ENCODE measurements around the gene NAV2.

NAV2 gene

DNA sequence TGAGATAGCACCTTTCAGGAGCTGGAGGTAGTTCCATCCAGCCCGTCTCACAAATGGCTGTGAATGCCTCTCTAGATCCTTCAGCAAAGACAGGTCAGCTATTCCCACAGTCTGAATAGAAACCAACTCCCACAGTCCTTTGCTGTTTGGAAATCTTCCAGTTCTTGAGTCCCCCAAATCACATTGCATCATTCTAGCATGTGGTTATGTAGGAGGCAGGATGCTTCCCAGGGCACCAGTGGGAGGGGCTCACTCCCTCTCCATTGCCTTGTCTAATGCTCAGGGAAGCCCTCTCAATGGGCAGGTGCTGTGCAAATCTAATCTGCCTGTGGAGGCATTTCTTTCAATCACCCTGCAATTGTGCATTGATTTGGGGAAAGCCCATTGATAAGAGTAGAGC is 14.6 kb downstream of the NAV2 start:
- CTCF ChIA-PET = interaction anchor here (2.1 to 2.4 kb wide), 2 partner anchors 16 to 163 kb away, joined by 8 to 10 read pairs; no protein-coding TSS in a partner anchor
- no peak for DNase-seq (ENCODE audit: extremely low spot score)
- no peak for TF ChIP-seq CTCF (IDR thresholded peaks at IDR 0.05; ENCODE audit: control extremely low read depth, extremely low read depth, low read depth, missing control alignments)
- POLR2A ChIA-PET = no interaction called here

GRCh38 chr11:19728436-19728835 is 15.8 kb downstream of the NAV2 start:
- DNase-seq (ENCODE audit: extremely low spot score) = no peak
- POLR2A ChIA-PET = no interaction called here
- no peak for TF ChIP-seq CTCF (IDR thresholded peaks at IDR 0.05; ENCODE audit: control extremely low read depth, extremely low read depth, low read depth, missing control alignments)
- CTCF ChIA-PET = interaction anchor here (1.5 to 2.5 kb wide), 4 partner anchors 9 to 165 kb away, joined by 4 to 10 read pairs (median 7); no protein-coding TSS in a partner anchor

- POLR2A ChIA-PET = no interaction called here
- TF ChIP-seq CTCF (IDR thresholded peaks at IDR 0.05; ENCODE audit: control extremely low read depth, extremely low read depth, low read depth, missing control alignments) = no peak
- CTCF ChIA-PET = interaction anchor here (1.1 to 2.5 kb wide), 4 partner anchors 9 to 166 kb away, joined by 4 to 8 read pairs (median 7); no protein-coding TSS in a partner anchor
- DNase-seq (ENCODE audit: extremely low spot score) = no peak
These were observed 16.5 kb downstream of the NAV2 start for GRCh38 chr11:19729141-19729540.

DNA sequence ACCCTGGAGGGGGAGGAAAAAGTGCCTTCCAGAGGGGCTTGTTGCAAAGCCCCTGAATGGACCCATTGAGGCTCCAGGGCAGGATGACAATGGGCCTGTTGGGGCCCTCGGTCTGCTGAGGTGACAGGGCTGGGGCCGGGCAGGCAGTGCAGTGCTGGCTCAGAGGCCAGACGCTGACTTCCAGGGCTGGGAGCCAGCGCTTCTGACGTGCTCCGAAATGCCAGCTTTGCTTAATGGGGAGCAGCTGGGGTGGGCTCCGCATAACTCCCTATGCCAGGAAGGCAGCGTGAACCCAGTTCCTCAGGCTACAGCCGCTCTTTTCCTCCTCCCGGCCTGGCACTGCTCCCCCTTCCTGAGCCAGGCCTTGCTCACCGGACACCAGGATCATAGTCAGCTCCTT is 17.7 kb downstream of the NAV2 start:
- DNase-seq (ENCODE audit: extremely low spot score) = no peak
- ChIA-PET CTCF (no interaction called here), POLR2A (no interaction called here)
- no peak for TF ChIP-seq CTCF (IDR thresholded peaks at IDR 0.05; ENCODE audit: control extremely low read depth, extremely low read depth, low read depth, missing control alignments)

DNA sequence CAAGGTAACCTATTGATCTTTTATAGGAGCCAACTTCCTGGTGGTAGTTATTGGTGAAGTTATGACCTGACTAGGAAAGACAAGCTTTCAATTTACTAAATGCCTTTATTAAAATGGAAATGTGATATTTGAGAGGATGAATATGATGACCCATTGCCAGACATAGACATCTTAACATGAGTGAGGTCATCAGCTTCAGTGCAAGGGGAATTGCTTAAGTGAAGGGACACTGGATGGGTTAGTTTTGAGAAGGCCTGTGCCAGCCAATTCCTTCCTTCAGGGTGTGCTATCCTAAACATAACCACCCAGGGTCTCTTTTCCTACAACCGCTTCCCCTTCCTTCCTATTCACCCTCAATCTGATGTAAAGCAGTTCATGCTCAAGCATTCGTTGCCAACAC is 21.5 kb downstream of the NAV2 start:
- ChIA-PET POLR2A (no interaction called here), CTCF (interaction anchor here (2.0 to 3.3 kb wide), 3 partner anchors 9 to 169 kb away, joined by 5 to 21 read pairs (median 8); no protein-coding TSS in a partner anchor)
- no peak for DNase-seq (ENCODE audit: extremely low spot score)
- TF ChIP-seq CTCF (IDR thresholded peaks at IDR 0.05; ENCODE audit: control extremely low read depth, extremely low read depth, low read depth, missing control alignments) = no peak

DNA sequence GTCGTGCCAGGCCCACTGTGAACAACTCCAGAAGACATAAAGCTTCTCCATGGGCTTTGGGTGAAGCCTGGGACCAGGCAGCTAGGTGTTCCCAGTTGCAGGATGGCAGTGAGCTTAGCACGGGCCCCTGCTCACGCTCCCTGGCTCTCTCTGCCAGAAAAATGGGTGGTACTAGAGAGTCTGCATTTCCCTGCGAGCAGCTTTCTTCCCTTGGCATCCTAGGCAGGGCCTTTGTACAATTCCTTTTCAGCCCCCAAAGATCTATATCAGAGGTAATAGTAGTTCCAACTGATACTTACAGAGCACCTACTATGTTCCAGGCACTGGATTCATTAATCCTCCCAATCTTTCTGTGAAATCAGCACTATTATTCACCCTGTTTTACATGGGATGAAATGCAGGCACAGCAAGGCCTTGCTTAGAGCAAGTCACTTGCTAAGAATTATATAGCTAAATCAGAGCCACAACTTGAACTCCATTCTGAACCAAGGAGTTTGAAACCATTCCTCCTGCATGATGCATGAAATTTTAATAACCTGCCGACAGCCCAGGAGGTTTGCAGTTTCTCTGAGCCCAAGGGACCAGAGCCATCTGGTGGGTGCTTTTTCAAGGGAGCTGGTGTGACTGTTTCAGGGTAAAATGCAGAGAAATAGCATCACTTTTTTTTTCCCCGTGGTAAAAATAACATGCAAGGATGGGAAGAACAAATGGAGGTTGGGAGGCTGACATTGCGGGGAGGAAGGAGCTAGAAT is 22.7 kb downstream of the NAV2 start:
- no peak for TF ChIP-seq CTCF (IDR thresholded peaks at IDR 0.05; ENCODE audit: control extremely low read depth, extremely low read depth, low read depth, missing control alignments)
- ChIA-PET POLR2A (no interaction called here), CTCF (interaction anchor here (1.0 to 2.3 kb wide), 9 partner anchors 12 to 182 kb away, joined by 3 to 9 read pairs (median 4); no protein-coding TSS in a partner anchor)
- DNase-seq (ENCODE audit: extremely low spot score) = no peak

Measured in GM10248 (cell line).